ENCODE results near the gene TCEA2. TPM values are rescaled to one million over a fixed set of nuclear protein-coding genes. Genes with fewer than 3 reads are reported as not detected.

Gene TCEA2
- total and polyA plus RNA-seq, 2 donors (not counting 1 experiment from before 2014, with no cell fraction given), result 58.1 to 63.9 TPM

DNA sequence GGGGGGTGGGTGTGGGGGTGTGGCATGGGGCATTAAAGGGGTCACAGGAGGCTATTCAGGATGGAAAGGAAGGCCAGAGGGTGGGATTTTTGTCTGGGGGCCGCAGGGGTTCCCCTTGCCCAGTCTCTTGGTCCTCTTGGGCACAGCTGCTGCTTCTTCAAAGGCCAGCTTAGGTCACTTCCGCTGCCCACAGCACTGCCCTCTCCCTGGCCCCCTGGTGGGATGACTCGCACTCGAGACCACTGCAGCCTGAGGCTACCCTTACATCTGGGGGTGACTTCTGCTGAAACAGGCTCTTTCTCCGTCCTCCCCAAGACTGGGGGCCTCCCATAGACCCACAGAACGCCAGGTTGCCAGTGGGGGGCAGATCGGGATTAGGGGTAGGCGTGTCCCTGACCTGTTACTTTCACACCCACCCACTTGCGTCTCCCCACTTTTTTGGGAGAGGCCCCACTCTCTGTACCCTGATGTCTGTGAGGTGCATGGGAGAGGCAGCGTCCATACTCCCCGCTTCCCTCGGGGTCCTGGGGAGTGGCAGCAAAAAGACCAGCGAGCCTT, 19.9 kb downstream of the TCEA2 start:
- peaks cover 0 to 11% (median 3%) of the 10 kb centered on the region in 4 experiments for H3K27me3 ChIP-seq (replicated peaks in 1 of 4; ENCODE audit: control extremely low read depth in 1 of 4, control insufficient read depth in 3 of 4, insufficient read depth in 4 of 4, low read length in 3 of 4)
- H3K9me3 Mint-ChIP-seq (ENCODE audit: insufficient read depth), result no peaks in the 10 kb centered on the region
- peaks cover 40% of the 10 kb centered on the region for H3K4me1 Mint-ChIP-seq
- H3K9me3 ChIP-seq (ENCODE audit: control extremely low read depth in 1 of 3, control insufficient read depth in 2 of 3, insufficient read depth in 1 of 3, low read length in 2 of 3), result peaks cover 0 to 11% (median 0%) of the 10 kb centered on the region in 3 donors
- CTCF ChIA-PET, result interaction anchor here (0.6 to 11.8 kb wide), 16 partner anchors 13 to 186 kb away, joined by 3 to 220 read pairs (median 8); partner anchors contain the start of genes NPBWR2, SAMD10 and TCEA2
- H3K4me3 Mint-ChIP-seq, result peak overlapping the region; percentile 87
- H3K27ac ChIP-seq (ENCODE audit: low read length in 2 of 2), result no peak overlapping the region
- DNase-seq (no peak), ATAC-seq (ENCODE audit: low read depth) (no peak)
- WGBS (ENCODE audit: insufficient coverage), result 7% methylated on average over 6 of the region's 13 CpGs
- peak overlapping the region; percentile 69 for H2AFZ ChIP-seq (ENCODE audit: insufficient read depth, low read depth, low read length, poor library complexity, severe bottlenecking)
- POLR2A ChIA-PET, result interaction anchor here (0.9 to 2.7 kb wide), 4 partner anchors 17 to 44 kb away, joined by 3 to 21 read pairs (median 3); partner anchors contain the start of genes NPBWR2 and TCEA2
- H3K4me3 ChIP-seq (ENCODE audit: control extremely low read depth in 1 of 5, extremely low read depth in 1 of 5, insufficient read depth in 1 of 5, low read depth in 2 of 5, low read length in 4 of 5), result peak overlapping the region in 4 of 5 experiments; percentile 32 to 62 (median 56)
- H3K36me3 ChIP-seq (replicated peaks in 1 of 2; ENCODE audit: control extremely low read depth in 1 of 2, control insufficient read depth in 1 of 2, extremely low read depth in 1 of 2, insufficient read depth in 2 of 2, low read length in 1 of 2), result no peaks in the 10 kb centered on the region
- intact Hi-C loops (cut with micrococcal nuclease), result loop anchor here (1.0 to 5.0 kb wide), 4 partner anchors 17 to 101 kb away; partner anchors contain the start of gene PRPF6
- H3K4me1 ChIP-seq (ENCODE audit: control insufficient read depth in 2 of 2, insufficient read depth in 2 of 2, low read length in 2 of 2), result peaks cover 40 to 49% of the 10 kb centered on the region in 2 donors
- H3K79me2 ChIP-seq (ENCODE audit: control insufficient read depth, insufficient read depth, low read length), result peaks cover 7% of the 10 kb centered on the region
- peaks cover 23% of the 10 kb centered on the region for H4K20me1 ChIP-seq (ENCODE audit: control insufficient read depth, insufficient read depth, low read length, poor library complexity, severe bottlenecking)
- peak overlapping the region; percentile 96 for H3K4me2 ChIP-seq (replicated peaks; ENCODE audit: low read depth, low read length, poor library complexity, severe bottlenecking)
- H3K27me3 Mint-ChIP-seq, result peaks cover 5% of the 10 kb centered on the region
- H3K9ac ChIP-seq (ENCODE audit: low read length), result peak overlapping the region; percentile 61
- TF ChIP-seq EZH2 (IDR thresholded peaks at IDR 0.05; ENCODE audit: borderline replicate concordance, insufficient read depth, low read depth, low read length, poor library complexity, severe bottlenecking), result no peak
- no peak for TF ChIP-seq CTCF (IDR thresholded peaks at IDR 0.05)
- peak overlapping the region; percentile 76 for H3K27ac Mint-ChIP-seq

- Histone ChIP-seq H3K9me3 (ENCODE audit: control extremely low read depth in 1 of 3, control insufficient read depth in 2 of 3, insufficient read depth in 1 of 3, low read length in 2 of 3) (peaks cover 0 to 16% (median 0%) of the 10 kb centered on the region in 3 donors), H3K36me3 (replicated peaks in 1 of 2; ENCODE audit: control extremely low read depth in 1 of 2, control insufficient read depth in 1 of 2, extremely low read depth in 1 of 2, insufficient read depth in 2 of 2, low read length in 1 of 2) (no peaks in the 10 kb centered on the region), H3K4me3 (ENCODE audit: control extremely low read depth in 1 of 5, extremely low read depth in 1 of 5, insufficient read depth in 1 of 5, low read depth in 2 of 5, low read length in 4 of 5) (peak overlapping the region in 4 of 5 experiments; percentile 32 to 62 (median 56)), H3K4me1 (ENCODE audit: control insufficient read depth in 2 of 2, insufficient read depth in 2 of 2, low read length in 2 of 2) (peaks cover 40 to 44% of the 10 kb centered on the region in 2 donors), H4K20me1 (ENCODE audit: control insufficient read depth, insufficient read depth, low read length, poor library complexity, severe bottlenecking) (peaks cover 23% of the 10 kb centered on the region), H3K27me3 (replicated peaks in 1 of 4; ENCODE audit: control extremely low read depth in 1 of 4, control insufficient read depth in 3 of 4, insufficient read depth in 4 of 4, low read length in 3 of 4) (peaks cover 0 to 11% (median 3%) of the 10 kb centered on the region in 4 experiments), H2AFZ (ENCODE audit: insufficient read depth, low read depth, low read length, poor library complexity, severe bottlenecking) (peak overlapping the region; percentile 69), H3K4me2 (replicated peaks; ENCODE audit: low read depth, low read length, poor library complexity, severe bottlenecking) (peak overlapping the region; percentile 96), H3K27ac (ENCODE audit: low read length in 2 of 2) (no peak overlapping the region), H3K79me2 (ENCODE audit: control insufficient read depth, insufficient read depth, low read length) (peaks cover 7% of the 10 kb centered on the region), H3K9ac (ENCODE audit: low read length) (peak overlapping the region; percentile 61)
- H3K4me1 Mint-ChIP-seq, result peaks cover 39% of the 10 kb centered on the region
- peak overlapping the region; percentile 87 for H3K4me3 Mint-ChIP-seq
- intact Hi-C loops (cut with micrococcal nuclease), result loop anchor here (1.0 to 5.0 kb wide), 4 partner anchors 17 to 101 kb away; partner anchors contain the start of gene PRPF6
- ChIA-PET CTCF (interaction anchor here (0.7 to 11.8 kb wide), 16 partner anchors 13 to 217 kb away, joined by 3 to 220 read pairs (median 6); partner anchors contain the start of genes NPBWR2, SAMD10 and TCEA2), POLR2A (interaction anchor here (0.7 to 2.7 kb wide), 6 partner anchors 16 to 45 kb away, joined by 3 to 21 read pairs (median 4); partner anchors contain the start of genes NPBWR2 and TCEA2)
- peak overlapping the region; percentile 76 for H3K27ac Mint-ChIP-seq
- H3K9me3 Mint-ChIP-seq (ENCODE audit: insufficient read depth), result no peaks in the 10 kb centered on the region
- under 1% methylated on average over 52 of the region's 52 CpGs for WGBS (ENCODE audit: insufficient coverage)
- ATAC-seq (ENCODE audit: low read depth) (peak; percentile 34), DNase-seq (peak; percentile 85)
- H3K27me3 Mint-ChIP-seq, result peaks cover 5% of the 10 kb centered on the region
- TF ChIP-seq CTCF (IDR thresholded peaks at IDR 0.05), result peak; percentile 69
- TF ChIP-seq EZH2 (IDR thresholded peaks at IDR 0.05; ENCODE audit: borderline replicate concordance, insufficient read depth, low read depth, low read length, poor library complexity, severe bottlenecking), result no peak
Observed at GRCh38 chr20:64083378-64083803, 20.4 kb downstream of the TCEA2 start.

Measured in B cell (primary cell).